Activated CD4-positive, alpha-beta memory T cell treated with anti-CD3 and anti-CD28 coated beads for 36 hours (primary cell): ENCODE measurements around the gene TGFBR2. TPM values are rescaled to one million over a fixed set of nuclear protein-coding genes. Genes with fewer than 3 reads are reported as not detected.

Experiments used
- CTCF ChIA-PET: fragments of 350-600 bp; sonication (Branson Sonifier 250); formaldehyde crosslinking; loops from one replicate; lab custom pipeline; 2021; ENCODE audit warnings: antibody characterized with exemption, inconsistent platforms; lab: Charles Lee
- POLR2A ChIA-PET: fragments of 350-600 bp; sonication (Branson Sonifier 250); formaldehyde crosslinking; loops from one replicate; lab custom pipeline; 2021; ENCODE audit warnings: antibody characterized with exemption; lab: Charles Lee
- DNase-seq: peaks from one replicate; pipeline ENCODE4 v3.0.0-alpha.2; 2020
- H3K27ac Mint-ChIP-seq: one replicate; pipeline ENCODE4 v1.8.0; 2021; ENCODE audit warnings: mixed read lengths
- H3K27me3 Mint-ChIP-seq: one replicate; pipeline ENCODE4 v1.8.0; 2021; ENCODE audit warnings: mixed read lengths
- H3K36me3 Mint-ChIP-seq: one replicate; pipeline ENCODE4 v1.8.0; 2021; ENCODE audit warnings: mixed read lengths
- H3K4me1 Mint-ChIP-seq: one replicate; pipeline ENCODE4 v1.8.0; 2021; ENCODE audit warnings: low read depth, mixed read lengths
- H3K4me3 Mint-ChIP-seq: one replicate; pipeline ENCODE4 v1.8.0; 2021; ENCODE audit warnings: mild to moderate bottlenecking, mixed read lengths
- H3K9me3 Mint-ChIP-seq: one replicate; pipeline ENCODE4 v1.8.0; 2021; ENCODE audit warnings: mixed read lengths
- intact Hi-C: fragments of 100-400 bp; cut with micrococcal nuclease; formaldehyde crosslinking; loops from one replicate; pipeline ENCODE4 v1.15.1; 2023
- total RNA-seq, 2 experiments: library from RNA; stranded (reverse); gene quantifications; one replicate each; pipeline ENCODE4 v1.2.3, GENCODE V29; 2021

Gene TGFBR2
- total RNA-seq, 2 experiments from 2014 or later = 36.8 to 37.0 TPM

DNA sequence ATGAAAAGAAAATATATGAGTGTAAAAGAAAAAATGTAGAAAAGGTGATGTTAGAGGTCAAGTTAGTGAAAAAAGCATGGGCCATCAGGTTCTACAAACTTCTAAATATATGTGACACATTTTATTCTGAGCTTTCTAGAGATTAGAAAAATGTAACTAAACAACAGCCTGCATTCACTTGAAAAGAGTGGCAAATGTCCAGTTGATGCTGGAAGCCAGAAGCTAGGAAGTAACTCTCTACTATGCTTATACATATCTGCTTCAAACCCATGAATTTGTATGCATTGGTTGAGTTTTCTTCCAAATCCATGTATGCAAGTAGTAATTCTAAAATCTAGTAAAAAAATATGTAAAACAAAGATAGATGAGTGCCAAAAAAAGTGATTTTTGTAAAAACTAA lies 123.5 kb downstream of the TGFBR2 start:
- Mint-ChIP-seq H3K9me3 (no peaks in the 10 kb centered on the region), H3K27ac (no peak overlapping the region), H3K4me3 (no peak overlapping the region), H3K27me3 (peaks cover 3% of the 10 kb centered on the region), H3K4me1 (peaks cover 6% of the 10 kb centered on the region), H3K36me3 (no peaks in the 10 kb centered on the region)
- intact Hi-C loops = no loop called here
- no peak for DNase-seq
- ChIA-PET POLR2A (no interaction called here), CTCF (interaction anchor here (1.6 kb wide), 1 partner anchor 531 kb away, joined by 3 read pairs; no protein-coding TSS in a partner anchor)

DNA sequence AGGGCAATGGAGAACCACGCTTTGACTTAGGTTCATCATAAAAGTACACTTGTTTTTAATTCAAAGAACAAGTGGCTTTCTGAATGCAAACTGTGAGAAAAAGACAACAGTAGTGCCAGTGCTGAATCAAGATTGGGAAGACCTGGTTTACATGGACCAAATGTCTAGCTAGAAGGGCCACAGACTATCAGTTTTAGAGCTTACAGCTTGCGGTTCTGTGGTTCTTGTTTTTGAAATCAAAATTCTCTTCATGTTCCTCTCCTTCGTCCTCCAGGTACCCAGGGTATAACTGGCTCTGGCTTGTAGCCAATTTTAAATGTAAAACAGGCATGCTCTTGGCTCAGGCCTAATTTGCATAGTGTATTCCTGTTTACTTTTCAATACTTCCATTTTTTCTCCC lies 124.6 kb downstream of the TGFBR2 start:
- Mint-ChIP-seq H3K27me3 (peaks cover 4% of the 10 kb centered on the region), H3K9me3 (no peaks in the 10 kb centered on the region), H3K4me3 (no peak overlapping the region), H3K4me1 (peaks cover 6% of the 10 kb centered on the region), H3K36me3 (no peaks in the 10 kb centered on the region), H3K27ac (no peak overlapping the region)
- ChIA-PET POLR2A (no interaction called here), CTCF (interaction anchor here (1.6 kb wide), 1 partner anchor 532 kb away, joined by 3 read pairs; no protein-coding TSS in a partner anchor)
- DNase-seq = no peak
- intact Hi-C loops = no loop called here

DNA sequence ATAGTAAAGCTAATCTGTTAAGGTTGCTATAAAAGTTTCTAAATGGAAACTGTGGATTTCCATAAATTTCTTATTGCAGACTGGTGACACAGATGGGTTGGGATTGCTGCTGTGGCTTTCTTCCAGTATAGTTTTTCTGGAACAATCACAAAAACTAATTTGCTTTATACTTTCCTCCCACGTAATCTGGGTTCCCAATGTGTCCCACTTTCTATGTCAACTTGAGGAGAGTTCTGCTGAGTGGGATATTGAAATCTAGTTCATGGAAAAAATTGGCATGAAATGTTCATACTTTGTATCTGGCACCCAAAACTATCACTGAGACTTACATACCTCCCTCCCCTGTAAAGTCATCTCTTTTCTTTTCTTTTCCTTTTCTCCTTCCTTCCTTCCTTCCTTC lies 126.8 kb downstream of the TGFBR2 start:
- DNase-seq = no peak
- Mint-ChIP-seq H3K9me3 (no peaks in the 10 kb centered on the region), H3K4me3 (no peak overlapping the region), H3K27ac (no peak overlapping the region), H3K36me3 (no peaks in the 10 kb centered on the region), H3K4me1 (peaks cover 6% of the 10 kb centered on the region), H3K27me3 (peaks cover 4% of the 10 kb centered on the region)
- POLR2A ChIA-PET = no interaction called here
- intact Hi-C loops = no loop called here
- CTCF ChIA-PET = no interaction called here

DNA sequence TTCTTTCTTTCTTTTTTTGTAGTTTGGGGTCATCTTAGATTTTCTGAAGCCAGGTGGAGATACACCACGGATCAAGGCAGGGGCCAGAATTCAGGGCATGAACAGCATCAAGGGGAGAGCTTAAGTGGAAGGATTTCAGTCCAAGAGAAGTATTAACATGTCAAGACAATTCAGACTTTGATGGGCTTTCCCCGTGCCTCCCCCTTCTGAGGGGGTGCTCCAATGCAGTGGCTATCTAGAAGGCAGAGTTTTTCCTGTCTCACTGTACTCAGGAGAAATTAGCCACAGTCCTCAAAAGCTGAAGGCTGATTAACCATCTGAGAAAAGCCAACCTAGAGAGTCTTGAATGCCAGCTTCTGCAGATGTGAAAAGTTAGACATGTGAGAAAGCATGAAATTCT lies 127.3 kb downstream of the TGFBR2 start:
- POLR2A ChIA-PET = no interaction called here
- peaks cover 9% of the 10 kb centered on the region for H3K4me1 Mint-ChIP-seq
- no peak for DNase-seq
- H3K9me3 Mint-ChIP-seq = no peaks in the 10 kb centered on the region
- H3K36me3 Mint-ChIP-seq = no peaks in the 10 kb centered on the region
- CTCF ChIA-PET = no interaction called here
- no peak overlapping the region for H3K27ac Mint-ChIP-seq
- H3K27me3 Mint-ChIP-seq = peaks cover 4% of the 10 kb centered on the region
- intact Hi-C loops = no loop called here
- no peak overlapping the region for H3K4me3 Mint-ChIP-seq

DNA sequence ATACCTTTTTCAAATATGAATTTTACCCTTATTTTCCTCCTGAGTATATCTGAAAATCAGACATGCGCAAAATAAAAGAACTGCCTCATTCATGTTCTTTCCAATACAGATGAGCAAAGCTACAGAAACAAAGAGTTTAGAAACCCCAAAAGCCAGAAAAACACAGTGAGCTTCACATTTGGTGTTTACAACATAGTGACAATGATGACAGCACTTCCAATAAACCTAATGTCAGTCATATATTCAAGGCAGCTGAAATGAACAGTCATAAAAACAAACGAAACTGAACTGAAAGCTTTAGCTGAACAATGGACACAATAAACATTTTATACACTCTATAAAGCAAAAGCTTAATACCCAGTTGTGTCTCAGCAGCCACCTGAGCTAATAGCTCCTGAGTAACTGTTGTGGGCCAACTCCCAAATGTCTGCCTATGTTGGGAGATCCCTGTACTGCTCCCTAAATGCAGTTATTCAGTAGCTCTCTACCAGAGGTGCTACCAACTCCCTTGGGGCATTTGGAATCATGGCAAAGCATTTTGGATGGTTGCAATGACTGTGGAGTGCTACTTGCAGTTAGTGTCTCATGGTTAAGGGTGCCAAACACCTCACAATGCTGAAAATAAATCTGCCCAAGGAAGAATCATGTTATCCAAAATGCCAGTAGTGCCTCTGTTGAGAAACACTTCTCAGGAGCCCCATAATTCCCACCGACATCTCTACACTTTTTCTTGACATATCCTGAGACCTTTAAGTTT lies 131.5 kb downstream of the TGFBR2 start:
- H3K27me3 Mint-ChIP-seq = peaks cover 4% of the 10 kb centered on the region
- DNase-seq = no peak
- H3K4me1 Mint-ChIP-seq = peaks cover 7% of the 10 kb centered on the region
- H3K9me3 Mint-ChIP-seq = no peaks in the 10 kb centered on the region
- no peak overlapping the region for H3K4me3 Mint-ChIP-seq
- no peaks in the 10 kb centered on the region for H3K36me3 Mint-ChIP-seq
- intact Hi-C loops = no loop called here
- POLR2A ChIA-PET = no interaction called here
- CTCF ChIA-PET = interaction anchor here (1.1 kb wide), 1 partner anchor 725 kb away, joined by 3 read pairs; no protein-coding TSS in a partner anchor
- no peak overlapping the region for H3K27ac Mint-ChIP-seq

DNA sequence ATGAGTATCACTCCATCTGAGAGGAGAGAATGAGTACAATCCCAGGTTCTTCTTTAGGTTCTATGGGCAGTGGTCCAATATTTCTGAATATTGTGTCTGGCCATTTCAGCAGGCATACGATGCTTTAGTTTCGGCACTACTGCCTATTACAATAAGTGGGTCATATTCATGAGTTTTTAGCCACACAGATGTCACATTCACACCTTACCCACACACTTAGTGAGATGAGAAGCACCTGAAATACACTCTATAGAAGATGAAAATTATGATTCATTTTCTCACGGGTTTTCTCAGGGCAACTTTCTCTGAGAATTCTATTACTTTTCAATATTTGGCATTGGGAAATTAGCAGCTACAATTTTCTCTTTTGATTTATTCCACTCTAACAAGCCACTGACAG lies 132.2 kb downstream of the TGFBR2 start:
- H3K27ac Mint-ChIP-seq = no peak overlapping the region
- no peak overlapping the region for H3K4me3 Mint-ChIP-seq
- H3K9me3 Mint-ChIP-seq = no peaks in the 10 kb centered on the region
- POLR2A ChIA-PET = no interaction called here
- DNase-seq = no peak
- H3K36me3 Mint-ChIP-seq = no peaks in the 10 kb centered on the region
- CTCF ChIA-PET = no interaction called here
- peaks cover 11% of the 10 kb centered on the region for H3K4me1 Mint-ChIP-seq
- intact Hi-C loops = no loop called here
- peaks cover 4% of the 10 kb centered on the region for H3K27me3 Mint-ChIP-seq

DNA sequence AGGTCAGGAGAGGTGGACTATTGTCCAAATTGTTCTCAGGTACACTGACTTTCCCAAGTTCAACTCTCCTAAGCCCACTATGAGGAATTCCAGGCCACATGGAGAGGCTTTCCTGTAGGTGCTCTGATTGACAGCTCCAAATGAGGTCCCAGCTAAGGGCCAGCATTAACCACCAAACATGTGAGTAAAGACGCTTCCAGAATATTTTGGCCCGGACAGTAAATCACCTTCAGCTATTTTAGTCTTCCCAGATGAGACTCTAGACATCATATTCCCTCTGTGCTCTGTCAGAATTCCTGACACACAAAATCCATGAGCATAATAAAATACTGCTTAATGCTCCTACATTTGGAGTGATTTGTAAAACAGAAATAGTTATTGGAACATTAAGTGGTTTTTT lies 135.5 kb downstream of the TGFBR2 start:
- intact Hi-C loops = no loop called here
- no peaks in the 10 kb centered on the region for H3K27me3 Mint-ChIP-seq
- H3K27ac Mint-ChIP-seq = no peak overlapping the region
- ChIA-PET CTCF (interaction anchor here (1.1 kb wide), 1 partner anchor 699 kb away, joined by 4 read pairs; no protein-coding TSS in a partner anchor), POLR2A (interaction anchor here (0.7 kb wide), 2 partner anchors 134 to 185 kb away, joined by 3 to 7 read pairs; no protein-coding TSS in a partner anchor)
- no peaks in the 10 kb centered on the region for H3K36me3 Mint-ChIP-seq
- H3K4me1 Mint-ChIP-seq = peaks cover 14% of the 10 kb centered on the region
- no peak overlapping the region for H3K4me3 Mint-ChIP-seq
- no peaks in the 10 kb centered on the region for H3K9me3 Mint-ChIP-seq
- no peak for DNase-seq

DNA sequence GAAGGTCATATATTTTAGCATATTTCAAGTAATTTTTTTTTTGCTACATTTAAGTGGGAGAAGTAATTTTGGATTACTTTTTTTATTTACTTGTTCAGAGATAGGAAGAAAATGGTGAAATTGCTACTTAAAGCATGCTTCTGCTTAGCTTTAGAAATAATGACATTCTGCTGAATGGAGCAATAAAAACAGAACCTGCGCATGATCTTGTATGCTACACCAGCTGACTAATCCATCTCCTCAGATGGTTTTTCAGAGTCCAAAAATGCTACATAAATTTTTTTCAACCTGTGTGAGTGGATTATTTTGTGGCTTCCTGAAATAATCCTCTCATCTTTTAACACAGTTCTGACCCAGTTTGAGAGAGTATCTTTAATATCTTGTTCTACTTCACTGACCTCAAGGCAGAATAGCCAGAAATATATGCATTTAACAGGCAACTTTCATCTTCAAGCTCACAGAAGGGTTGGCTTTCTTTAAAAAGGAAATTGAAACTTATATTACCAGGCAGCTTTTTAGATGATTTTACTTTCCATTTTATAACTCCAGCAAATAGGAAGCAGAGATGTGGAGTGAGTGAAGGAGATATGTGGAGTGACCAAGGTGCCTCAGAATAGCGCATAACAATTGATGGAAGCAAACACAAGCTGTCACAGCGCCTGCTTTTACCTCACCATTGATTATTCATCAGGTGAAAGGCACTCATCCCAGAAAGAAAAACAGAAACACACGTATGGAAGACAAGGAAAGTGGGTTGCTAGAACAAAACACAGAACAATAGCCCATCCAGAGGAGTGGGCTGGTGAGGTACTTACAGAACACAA lies 136.6 kb downstream of the TGFBR2 start:
- Mint-ChIP-seq H3K4me3 (no peak overlapping the region), H3K36me3 (no peaks in the 10 kb centered on the region), H3K4me1 (peaks cover 14% of the 10 kb centered on the region), H3K27me3 (no peaks in the 10 kb centered on the region), H3K9me3 (no peaks in the 10 kb centered on the region), H3K27ac (no peak overlapping the region)
- POLR2A ChIA-PET = interaction anchor here (0.7 kb wide), 1 partner anchor 135 kb away, joined by 3 read pairs; no protein-coding TSS in a partner anchor
- intact Hi-C loops = no loop called here
- CTCF ChIA-PET = interaction anchor here (1.1 to 1.5 kb wide), 3 partner anchors 544 to 701 kb away, joined by 3 to 4 read pairs (median 4); no protein-coding TSS in a partner anchor
- no peak for DNase-seq
